ENCODE measurements around the gene YEATS2. TPM values are rescaled to one million over a fixed set of nuclear protein-coding genes. Genes with fewer than 3 reads are reported as not detected.

The YEATS2 gene
- total RNA-seq, 1 experiment from 2014 or later = 34.5 TPM

GRCh38 chr3:183827809-183828537, 130.4 kb downstream of the YEATS2 start:
- Histone ChIP-seq H3K27me3 (replicated peaks; ENCODE audit: control insufficient read depth, insufficient read depth, low read length) (no peaks in the 10 kb centered on the region), H3K4me3 (ENCODE audit: low read depth, low read length) (no peak overlapping the region), H3K4me1 (peaks cover 8% of the 10 kb centered on the region), H3K9me3 (no peaks in the 10 kb centered on the region), H3K36me3 (ENCODE audit: control insufficient read depth, insufficient read depth, low read length) (no peaks in the 10 kb centered on the region; the same call in 1 of the 2 replicates)
- BruUV-seq (replicated peaks) = no TSS peak
- DNase-seq = no peak
- peaks cover 8% of the 10 kb centered on the region for H3K4me1 Mint-ChIP-seq (ENCODE audit: low read depth, unreplicated experiment)
- CTCF ChIA-PET = interaction anchor here (1.4 kb wide), 1 partner anchor 56 kb away, joined by 6 read pairs; no protein-coding TSS in a partner anchor
- H3K36me3 Mint-ChIP-seq (ENCODE audit: insufficient read depth, unreplicated experiment) = peaks cover 20% of the 10 kb centered on the region
- intact Hi-C loops (cut with micrococcal nuclease; ENCODE audit: unreplicated experiment) = no loop called here
- no peaks in the 10 kb centered on the region for H3K27me3 Mint-ChIP-seq (ENCODE audit: insufficient read depth, unreplicated experiment)
- POLR2A ChIA-PET = no interaction called here
- H3K27ac Mint-ChIP-seq (ENCODE audit: unreplicated experiment) = no peak overlapping the region
- no peak overlapping the region for H3K4me3 Mint-ChIP-seq (ENCODE audit: unreplicated experiment)
- no peaks in the 10 kb centered on the region for H3K9me3 Mint-ChIP-seq (ENCODE audit: unreplicated experiment)
- TF ChIP-seq, protein P1, sequence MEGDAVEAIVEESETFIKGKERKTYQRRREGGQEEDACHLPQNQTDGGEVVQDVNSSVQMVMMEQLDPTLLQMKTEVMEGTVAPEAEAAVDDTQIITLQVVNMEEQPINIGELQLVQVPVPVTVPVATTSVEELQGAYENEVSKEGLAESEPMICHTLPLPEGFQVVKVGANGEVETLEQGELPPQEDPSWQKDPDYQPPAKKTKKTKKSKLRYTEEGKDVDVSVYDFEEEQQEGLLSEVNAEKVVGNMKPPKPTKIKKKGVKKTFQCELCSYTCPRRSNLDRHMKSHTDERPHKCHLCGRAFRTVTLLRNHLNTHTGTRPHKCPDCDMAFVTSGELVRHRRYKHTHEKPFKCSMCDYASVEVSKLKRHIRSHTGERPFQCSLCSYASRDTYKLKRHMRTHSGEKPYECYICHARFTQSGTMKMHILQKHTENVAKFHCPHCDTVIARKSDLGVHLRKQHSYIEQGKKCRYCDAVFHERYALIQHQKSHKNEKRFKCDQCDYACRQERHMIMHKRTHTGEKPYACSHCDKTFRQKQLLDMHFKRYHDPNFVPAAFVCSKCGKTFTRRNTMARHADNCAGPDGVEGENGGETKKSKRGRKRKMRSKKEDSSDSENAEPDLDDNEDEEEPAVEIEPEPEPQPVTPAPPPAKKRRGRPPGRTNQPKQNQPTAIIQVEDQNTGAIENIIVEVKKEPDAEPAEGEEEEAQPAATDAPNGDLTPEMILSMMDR (IDR thresholded peaks at IDR 0.05; ENCODE audit: insufficient read depth in 1 of 2, low read depth in 1 of 2, low read length in 1 of 2, severe bottlenecking in 1 of 2, unreplicated experiment in 1 of 2) = no peak

- Histone ChIP-seq H3K9me3 (no peaks in the 10 kb centered on the region), H3K36me3 (ENCODE audit: control insufficient read depth, insufficient read depth, low read length) (no peaks in the 10 kb centered on the region; the same call in 1 of the 2 replicates), H3K27me3 (replicated peaks; ENCODE audit: control insufficient read depth, insufficient read depth, low read length) (no peaks in the 10 kb centered on the region), H3K4me3 (ENCODE audit: low read depth, low read length) (no peak overlapping the region), H3K4me1 (peaks cover 8% of the 10 kb centered on the region)
- intact Hi-C loops (cut with micrococcal nuclease; ENCODE audit: unreplicated experiment) = no loop called here
- no peaks in the 10 kb centered on the region for H3K27me3 Mint-ChIP-seq (ENCODE audit: insufficient read depth, unreplicated experiment)
- no peak for DNase-seq
- BruUV-seq (replicated peaks) = no TSS peak
- peaks cover 22% of the 10 kb centered on the region for H3K36me3 Mint-ChIP-seq (ENCODE audit: insufficient read depth, unreplicated experiment)
- H3K4me3 Mint-ChIP-seq (ENCODE audit: unreplicated experiment) = no peak overlapping the region
- peaks cover 8% of the 10 kb centered on the region for H3K4me1 Mint-ChIP-seq (ENCODE audit: low read depth, unreplicated experiment)
- POLR2A ChIA-PET = no interaction called here
- H3K9me3 Mint-ChIP-seq (ENCODE audit: unreplicated experiment) = no peaks in the 10 kb centered on the region
- H3K27ac Mint-ChIP-seq (ENCODE audit: unreplicated experiment) = no peak overlapping the region
- TF ChIP-seq, protein P1 (IDR thresholded peaks at IDR 0.05; ENCODE audit: insufficient read depth in 1 of 2, low read depth in 1 of 2, low read length in 1 of 2, severe bottlenecking in 1 of 2, unreplicated experiment in 1 of 2) = no peak
- CTCF ChIA-PET = no interaction called here
Observed at GRCh38 chr3:183828538-183828870, 130.9 kb downstream of the YEATS2 start.

DNA sequence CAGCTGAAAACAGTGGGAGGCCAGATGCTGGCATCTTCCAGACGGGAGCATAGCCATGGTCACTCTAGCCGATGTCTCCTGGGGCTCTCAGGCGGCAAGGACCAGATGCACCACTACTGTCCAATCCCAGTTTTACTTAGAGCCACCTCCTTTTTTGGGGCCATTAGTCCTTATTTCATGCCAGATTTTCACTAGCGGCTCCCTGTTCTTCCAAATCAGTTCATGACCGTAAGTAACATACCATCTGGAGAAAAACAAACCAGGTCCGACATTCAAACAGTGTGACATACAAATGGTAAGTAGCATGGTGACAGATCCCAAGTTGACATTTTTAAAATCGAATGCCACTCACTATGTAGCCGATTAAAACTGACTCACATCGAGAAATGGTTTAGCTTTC, 131.9 kb downstream of the YEATS2 start:
- no peaks in the 10 kb centered on the region for H3K9me3 Mint-ChIP-seq (ENCODE audit: unreplicated experiment)
- no peaks in the 10 kb centered on the region for H3K27me3 Mint-ChIP-seq (ENCODE audit: insufficient read depth, unreplicated experiment)
- peaks cover under 1% of the 10 kb centered on the region for H3K4me1 Mint-ChIP-seq (ENCODE audit: low read depth, unreplicated experiment)
- Histone ChIP-seq H3K36me3 (ENCODE audit: control insufficient read depth, insufficient read depth, low read length) (no peaks in the 10 kb centered on the region; the same call in 1 of the 2 replicates), H3K9me3 (no peaks in the 10 kb centered on the region), H3K27me3 (replicated peaks; ENCODE audit: control insufficient read depth, insufficient read depth, low read length) (no peaks in the 10 kb centered on the region), H3K4me1 (peaks cover 3% of the 10 kb centered on the region; the same call in 1 of the 2 replicates), H3K4me3 (ENCODE audit: low read depth, low read length) (no peak overlapping the region)
- no peak overlapping the region for H3K27ac Mint-ChIP-seq (ENCODE audit: unreplicated experiment)
- ChIA-PET CTCF (no interaction called here), POLR2A (no interaction called here)
- TF ChIP-seq, protein P1 (IDR thresholded peaks at IDR 0.05; ENCODE audit: insufficient read depth in 1 of 2, low read depth in 1 of 2, low read length in 1 of 2, severe bottlenecking in 1 of 2, unreplicated experiment in 1 of 2) = no peak
- intact Hi-C loops (cut with micrococcal nuclease; ENCODE audit: unreplicated experiment) = no loop called here
- H3K36me3 Mint-ChIP-seq (ENCODE audit: insufficient read depth, unreplicated experiment) = peaks cover 27% of the 10 kb centered on the region
- no peak overlapping the region for H3K4me3 Mint-ChIP-seq (ENCODE audit: unreplicated experiment)
- BruUV-seq (replicated peaks) = no TSS peak
- DNase-seq = no peak

Data from Caco-2 (cell line).